HepG2 (cell line): ENCODE measurements around the gene FAM229B.

Experiments used
- CBFB ChIP-seq: sonication (generic); formaldehyde crosslinking; IDR thresholded peaks from 2 replicates; pipeline ENCODE4 v1.4.0; 2020; ENCODE audit warnings: missing genetic modification reagents
- GTF2F1 ChIP-seq: fragments of 150-350 bp; IDR thresholded peaks from 2 replicates; pipeline ENCODE4 v1.6.1; 2014; ENCODE audit warnings: low read length
- KDM6A ChIP-seq: IDR thresholded peaks from 2 replicates; pipeline ENCODE4 v1.6.1; 2016; ENCODE audit warnings: low read depth
- NKX3-1 ChIP-seq: sonication (generic); formaldehyde crosslinking; IDR thresholded peaks from 2 replicates; pipeline ENCODE4 v1.5.0; 2020; ENCODE audit warnings: missing genetic modification reagents
- POLR2A ChIP-seq, 2 experiments: IDR thresholded peaks; 2 replicates each; pipeline ENCODE4 v1.6.1; 2011; ENCODE audit warnings: low read depth in 2 of 2, low read length in 2 of 2, mild to moderate bottlenecking in 1 of 2, moderate library complexity in 1 of 2; ENCODE audit not compliant: insufficient read depth in 1 of 2
- PRPF4 ChIP-seq: fragments of 200-400 bp; formaldehyde crosslinking; IDR thresholded peaks from 2 replicates; pipeline ENCODE4 v1.6.1; 2016; ENCODE audit warnings: low read length, low read depth; ENCODE audit not compliant: poor library complexity, severe bottlenecking
- ZFX ChIP-seq: sonication (generic); formaldehyde crosslinking; IDR thresholded peaks from 2 replicates; pipeline ENCODE4 v1.4.0; 2020; ENCODE audit warnings: mild to moderate bottlenecking, low read depth, missing genetic modification reagents, moderate library complexity
- ZNF558 ChIP-seq: sonication (generic); formaldehyde crosslinking; IDR thresholded peaks from 2 replicates; pipeline ENCODE4 v1.9.0; 2022; ENCODE audit warnings: mild to moderate bottlenecking, missing genetic modification reagents, borderline replicate concordance
- TF ChIP-seq, protein P1 (sequence below): sonication (generic); formaldehyde crosslinking; conservative IDR thresholded peaks from 2 replicates; pipeline ENCODE4 v1.8.0; 2022; ENCODE audit warnings: low read depth, missing genetic modification reagents
- TF ChIP-seq, protein P2 (sequence below): sonication (generic); formaldehyde crosslinking; IDR thresholded peaks from 2 replicates; pipeline ENCODE4 v1.8.0; 2022; ENCODE audit warnings: low read depth, missing genetic modification reagents
- TF ChIP-seq, protein P3 (sequence below), 2 experiments: sonication (generic) in 1 of 2; formaldehyde crosslinking in 1 of 2; IDR thresholded peaks; 2 replicates each; pipeline versions ENCODE4 v1.5.1 to v1.6.1; 2011 to 2020; ENCODE audit warnings: borderline replicate concordance in 1 of 2, low read depth in 1 of 2, low read length in 1 of 2, mild to moderate bottlenecking in 1 of 2, missing genetic modification reagents in 1 of 2, moderate library complexity in 1 of 2
- TF ChIP-seq, protein P4 (sequence below): IDR thresholded peaks from 2 replicates; pipeline ENCODE4 v1.6.1; 2012; ENCODE audit warnings: inconsistent platforms

DNA sequence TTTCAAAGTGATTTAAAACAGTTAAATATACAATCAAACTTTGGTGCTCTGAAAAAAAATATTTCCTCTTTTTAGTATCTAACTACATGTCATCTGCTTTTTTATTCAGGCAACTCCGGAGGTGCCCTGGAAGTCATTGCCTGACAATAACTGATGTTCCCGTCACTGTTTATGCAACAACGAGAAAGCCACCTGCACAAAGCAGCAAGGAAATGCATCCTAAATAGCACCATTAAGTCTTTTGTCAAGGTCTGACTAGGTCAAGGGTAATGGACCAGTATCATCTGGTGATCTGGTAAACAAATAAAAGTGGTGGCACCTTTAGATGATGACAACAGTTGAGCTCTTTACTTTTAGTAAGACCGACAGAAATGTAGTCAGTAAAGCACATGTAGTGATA, 13.2 kb downstream of the FAM229B start:
- TF ChIP-seq CBFB (CRISPR knock-in tag), result no peak
- TF ChIP-seq, protein P1, sequence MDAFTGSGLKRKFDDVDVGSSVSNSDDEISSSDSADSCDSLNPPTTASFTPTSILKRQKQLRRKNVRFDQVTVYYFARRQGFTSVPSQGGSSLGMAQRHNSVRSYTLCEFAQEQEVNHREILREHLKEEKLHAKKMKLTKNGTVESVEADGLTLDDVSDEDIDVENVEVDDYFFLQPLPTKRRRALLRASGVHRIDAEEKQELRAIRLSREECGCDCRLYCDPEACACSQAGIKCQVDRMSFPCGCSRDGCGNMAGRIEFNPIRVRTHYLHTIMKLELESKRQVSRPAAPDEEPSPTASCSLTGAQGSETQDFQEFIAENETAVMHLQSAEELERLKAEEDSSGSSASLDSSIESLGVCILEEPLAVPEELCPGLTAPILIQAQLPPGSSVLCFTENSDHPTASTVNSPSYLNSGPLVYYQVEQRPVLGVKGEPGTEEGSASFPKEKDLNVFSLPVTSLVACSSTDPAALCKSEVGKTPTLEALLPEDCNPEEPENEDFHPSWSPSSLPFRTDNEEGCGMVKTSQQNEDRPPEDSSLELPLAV (CRISPR knock-in tag), result no peak
- no peak for TF ChIP-seq ZNF558 (CRISPR knock-in tag)
- TF ChIP-seq POLR2A (IDR thresholded peaks at IDR 0.05; ENCODE audit: insufficient read depth in 1 of 2, low read depth in 2 of 2, low read length in 2 of 2), result no peak
- no peak for TF ChIP-seq NKX3-1 (CRISPR knock-in tag)
- no peak for TF ChIP-seq GTF2F1
- TF ChIP-seq, protein P2, sequence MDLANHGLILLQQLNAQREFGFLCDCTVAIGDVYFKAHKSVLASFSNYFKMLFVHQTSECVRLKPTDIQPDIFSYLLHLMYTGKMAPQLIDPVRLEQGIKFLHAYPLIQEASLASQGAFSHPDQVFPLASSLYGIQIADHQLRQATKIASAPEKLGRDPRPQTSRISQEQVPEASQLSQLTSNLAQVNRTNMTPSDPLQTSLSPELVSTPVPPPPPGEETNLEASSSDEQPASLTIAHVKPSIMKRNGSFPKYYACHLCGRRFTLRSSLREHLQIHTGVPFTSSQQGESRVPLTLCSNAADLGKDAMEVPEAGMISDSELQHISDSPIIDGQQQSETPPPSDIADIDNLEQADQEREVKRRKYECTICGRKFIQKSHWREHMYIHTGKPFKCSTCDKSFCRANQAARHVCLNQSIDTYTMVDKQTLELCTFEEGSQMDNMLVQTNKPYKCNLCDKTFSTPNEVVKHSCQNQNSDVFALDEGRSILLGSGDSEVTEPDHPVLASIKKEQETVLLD (CRISPR knock-in tag), result no peak
- TF ChIP-seq PRPF4, result no peak
- TF ChIP-seq, protein P3, sequence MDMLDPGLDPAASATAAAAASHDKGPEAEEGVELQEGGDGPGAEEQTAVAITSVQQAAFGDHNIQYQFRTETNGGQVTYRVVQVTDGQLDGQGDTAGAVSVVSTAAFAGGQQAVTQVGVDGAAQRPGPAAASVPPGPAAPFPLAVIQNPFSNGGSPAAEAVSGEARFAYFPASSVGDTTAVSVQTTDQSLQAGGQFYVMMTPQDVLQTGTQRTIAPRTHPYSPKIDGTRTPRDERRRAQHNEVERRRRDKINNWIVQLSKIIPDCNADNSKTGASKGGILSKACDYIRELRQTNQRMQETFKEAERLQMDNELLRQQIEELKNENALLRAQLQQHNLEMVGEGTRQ (IDR thresholded peaks at IDR 0.05; ENCODE audit: low read depth, low read length), result no peak
- TF ChIP-seq, protein P3 (CRISPR knock-in tag; IDR thresholded peaks at IDR 0.05; ENCODE audit: borderline replicate concordance), result no peak
- TF ChIP-seq, protein P4, sequence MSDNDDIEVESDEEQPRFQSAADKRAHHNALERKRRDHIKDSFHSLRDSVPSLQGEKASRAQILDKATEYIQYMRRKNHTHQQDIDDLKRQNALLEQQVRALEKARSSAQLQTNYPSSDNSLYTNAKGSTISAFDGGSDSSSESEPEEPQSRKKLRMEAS, result no peak
- no peak for TF ChIP-seq ZFX (CRISPR knock-in tag)
- no peak for TF ChIP-seq KDM6A (CRISPR knock-in tag)
